22Rv1 (cell line): Measurements from ENCODE around the gene FANCC.

Source experiments
- ZFX ChIP-seq: fragments of 450-650 bp; IDR thresholded peaks from 2 replicates; pipeline ENCODE4 v1.6.1; 2017; ENCODE audit warnings: antibody characterized with exemption, borderline replicate concordance
- TF ChIP-seq, protein P1 (sequence below): fragments of 450-650 bp; IDR thresholded peaks from 2 replicates; pipeline ENCODE4 v1.5.1; 2017; ENCODE audit warnings: mild to moderate bottlenecking

DNA sequence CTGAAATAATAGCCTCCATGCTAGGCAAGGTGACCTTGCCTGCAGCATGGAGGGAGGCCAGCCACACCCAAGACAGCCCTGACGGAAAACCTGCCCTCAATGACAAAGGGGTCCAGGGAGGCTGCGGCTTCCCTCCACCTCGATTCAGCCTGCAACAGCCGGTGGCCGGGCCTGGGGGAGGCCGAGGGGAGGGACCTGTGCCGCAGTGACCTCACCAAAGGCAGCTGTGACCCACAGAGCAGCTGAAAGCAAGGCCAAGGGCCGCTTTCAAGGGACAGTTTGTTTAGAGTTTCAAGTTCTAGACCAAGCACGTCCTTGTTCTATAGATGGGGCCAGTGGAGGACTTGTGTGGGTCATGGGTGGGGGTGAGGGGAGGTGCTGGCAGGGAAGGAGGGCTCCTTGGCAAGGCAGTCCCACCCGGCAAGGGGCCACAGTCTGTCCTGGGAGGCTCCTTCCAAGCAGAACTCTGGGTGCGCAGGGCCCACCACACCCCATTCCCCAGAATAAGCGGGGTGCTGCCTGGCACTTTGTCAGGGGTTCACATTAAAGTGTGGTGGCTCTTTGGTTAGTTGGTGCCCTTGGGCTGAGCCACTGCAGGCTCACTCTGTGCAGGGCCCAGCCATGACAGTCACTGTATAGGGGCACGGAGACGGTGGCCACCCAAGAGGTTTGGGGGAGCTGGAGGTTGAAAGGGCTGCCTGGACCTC, 226.5 kb downstream of the FANCC start:
- TF ChIP-seq, protein P1, sequence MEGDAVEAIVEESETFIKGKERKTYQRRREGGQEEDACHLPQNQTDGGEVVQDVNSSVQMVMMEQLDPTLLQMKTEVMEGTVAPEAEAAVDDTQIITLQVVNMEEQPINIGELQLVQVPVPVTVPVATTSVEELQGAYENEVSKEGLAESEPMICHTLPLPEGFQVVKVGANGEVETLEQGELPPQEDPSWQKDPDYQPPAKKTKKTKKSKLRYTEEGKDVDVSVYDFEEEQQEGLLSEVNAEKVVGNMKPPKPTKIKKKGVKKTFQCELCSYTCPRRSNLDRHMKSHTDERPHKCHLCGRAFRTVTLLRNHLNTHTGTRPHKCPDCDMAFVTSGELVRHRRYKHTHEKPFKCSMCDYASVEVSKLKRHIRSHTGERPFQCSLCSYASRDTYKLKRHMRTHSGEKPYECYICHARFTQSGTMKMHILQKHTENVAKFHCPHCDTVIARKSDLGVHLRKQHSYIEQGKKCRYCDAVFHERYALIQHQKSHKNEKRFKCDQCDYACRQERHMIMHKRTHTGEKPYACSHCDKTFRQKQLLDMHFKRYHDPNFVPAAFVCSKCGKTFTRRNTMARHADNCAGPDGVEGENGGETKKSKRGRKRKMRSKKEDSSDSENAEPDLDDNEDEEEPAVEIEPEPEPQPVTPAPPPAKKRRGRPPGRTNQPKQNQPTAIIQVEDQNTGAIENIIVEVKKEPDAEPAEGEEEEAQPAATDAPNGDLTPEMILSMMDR = no peak
- TF ChIP-seq ZFX = no peak
